ENCODE results near the gene ADPRH.
A peak's percentile ranks its signal among the peaks of the same experiment; 100 is the strongest.

The ADPRH gene

GRCh38 chr3:119569156-119569555 is 10.1 kb upstream of the ADPRH start:
- Histone ChIP-seq H3K4me2 (ENCODE audit: low read length) (no peak overlapping the region), H3K27ac (ENCODE audit: low read length) (no peak overlapping the region), H4K20me1 (ENCODE audit: insufficient read depth, low read length) (no peaks in the 10 kb centered on the region), H3K9ac (ENCODE audit: low read length) (no peak overlapping the region), H2AFZ (ENCODE audit: low read depth, low read length) (no peak overlapping the region), H3K79me2 (ENCODE audit: low read length) (no peaks in the 10 kb centered on the region), H3K4me3 (ENCODE audit: low read length) (no peak overlapping the region), H3K27me3 (ENCODE audit: low read depth, low read length) (no peaks in the 10 kb centered on the region), H3K36me3 (replicated peaks; ENCODE audit: low read depth, low read length) (no peaks in the 10 kb centered on the region), H3K4me1 (ENCODE audit: low read length) (peaks cover 11% of the 10 kb centered on the region), H3K9me3 (ENCODE audit: insufficient read depth, low read length) (no peaks in the 10 kb centered on the region)
- TF ChIP-seq CTCF (IDR thresholded peaks at IDR 0.05; ENCODE audit: low read depth, low read length) (no peak), EZH2phosphoT487 (IDR thresholded peaks at IDR 0.05; ENCODE audit: low read depth) (no peak)

- no peaks in the 10 kb centered on the region for H3K27me3 ChIP-seq (ENCODE audit: low read depth, low read length)
- H3K27ac ChIP-seq (ENCODE audit: low read length) = no peak overlapping the region; the same call in 1 of the 2 replicates
- no peak overlapping the region for H3K4me3 ChIP-seq (ENCODE audit: low read length)
- H3K4me1 ChIP-seq (ENCODE audit: low read length) = peaks cover 11% of the 10 kb centered on the region
- no peaks in the 10 kb centered on the region for H3K9me3 ChIP-seq (ENCODE audit: insufficient read depth, low read length)
- H4K20me1 ChIP-seq (ENCODE audit: insufficient read depth, low read length) = no peaks in the 10 kb centered on the region
- no peak overlapping the region for H2AFZ ChIP-seq (ENCODE audit: low read depth, low read length)
- H3K4me2 ChIP-seq (ENCODE audit: low read length) = peak overlapping the region; percentile 48
- H3K9ac ChIP-seq (ENCODE audit: low read length) = no peak overlapping the region
- H3K36me3 ChIP-seq (replicated peaks; ENCODE audit: low read depth, low read length) = no peaks in the 10 kb centered on the region
- H3K79me2 ChIP-seq (ENCODE audit: low read length) = no peaks in the 10 kb centered on the region
- TF ChIP-seq EZH2phosphoT487 (IDR thresholded peaks at IDR 0.05; ENCODE audit: low read depth) (no peak), CTCF (IDR thresholded peaks at IDR 0.05; ENCODE audit: low read depth, low read length) (no peak)
Measured at GRCh38 chr3:119570229-119570628, 9.1 kb upstream of the ADPRH start.

- H3K27me3 ChIP-seq (ENCODE audit: low read depth, low read length) = no peaks in the 10 kb centered on the region
- no peak overlapping the region for H2AFZ ChIP-seq (ENCODE audit: low read depth, low read length)
- H3K9ac ChIP-seq (ENCODE audit: low read length) = no peak overlapping the region
- H3K27ac ChIP-seq (ENCODE audit: low read length) = no peak overlapping the region
- no peaks in the 10 kb centered on the region for H3K36me3 ChIP-seq (replicated peaks; ENCODE audit: low read depth, low read length)
- TF ChIP-seq CTCF (IDR thresholded peaks at IDR 0.05; ENCODE audit: low read depth, low read length) (no peak), EZH2phosphoT487 (IDR thresholded peaks at IDR 0.05; ENCODE audit: low read depth) (no peak)
- H3K9me3 ChIP-seq (ENCODE audit: insufficient read depth, low read length) = no peaks in the 10 kb centered on the region
- no peaks in the 10 kb centered on the region for H4K20me1 ChIP-seq (ENCODE audit: insufficient read depth, low read length)
- H3K4me3 ChIP-seq (ENCODE audit: low read length) = no peak overlapping the region
- H3K4me2 ChIP-seq (ENCODE audit: low read length) = no peak overlapping the region
- no peaks in the 10 kb centered on the region for H3K79me2 ChIP-seq (ENCODE audit: low read length)
- peaks cover 11% of the 10 kb centered on the region for H3K4me1 ChIP-seq (ENCODE audit: low read length)
Measured at GRCh38 chr3:119571230-119571629, 8.1 kb upstream of the ADPRH start.

GRCh38 chr3:119571688-119572087 is 7.6 kb upstream of the ADPRH start:
- no peak overlapping the region for H3K4me2 ChIP-seq (ENCODE audit: low read length)
- peaks cover 11% of the 10 kb centered on the region for H3K4me1 ChIP-seq (ENCODE audit: low read length)
- TF ChIP-seq CTCF (IDR thresholded peaks at IDR 0.05; ENCODE audit: low read depth, low read length) = no peak
- TF ChIP-seq EZH2phosphoT487 (IDR thresholded peaks at IDR 0.05; ENCODE audit: low read depth) = no peak
- H3K36me3 ChIP-seq (replicated peaks; ENCODE audit: low read depth, low read length) = no peaks in the 10 kb centered on the region
- H3K79me2 ChIP-seq (ENCODE audit: low read length) = no peaks in the 10 kb centered on the region
- no peaks in the 10 kb centered on the region for H4K20me1 ChIP-seq (ENCODE audit: insufficient read depth, low read length)
- H3K9ac ChIP-seq (ENCODE audit: low read length) = no peak overlapping the region
- H3K4me3 ChIP-seq (ENCODE audit: low read length) = no peak overlapping the region
- H3K27me3 ChIP-seq (ENCODE audit: low read depth, low read length) = no peaks in the 10 kb centered on the region
- H2AFZ ChIP-seq (ENCODE audit: low read depth, low read length) = no peak overlapping the region
- no peak overlapping the region for H3K27ac ChIP-seq (ENCODE audit: low read length)
- H3K9me3 ChIP-seq (ENCODE audit: insufficient read depth, low read length) = no peaks in the 10 kb centered on the region

Measured in OCI-LY3 (cell line).